ENCODE measurements around the gene GORAB.

GORAB gene

GRCh38 chr1:170538687-170539086 lies 6.7 kb downstream of the GORAB start:
- DNase-seq: no peak

- DNase-seq: no peak
Observed at GRCh38 chr1:170539154-170539553, 7.2 kb downstream of the GORAB start.

- no peak for DNase-seq
Observed at GRCh38 chr1:170544624-170545023, 12.7 kb downstream of the GORAB start.

GRCh38 chr1:170545476-170545875 lies 13.5 kb downstream of the GORAB start:
- no peak for DNase-seq

GRCh38 chr1:170547255-170547654 lies 15.3 kb downstream of the GORAB start:
- DNase-seq: no peak

GRCh38 chr1:170548497-170548896 lies 16.5 kb downstream of the GORAB start:
- no peak for DNase-seq

GRCh38 chr1:170555370-170555769 lies 23.4 kb downstream of the GORAB start:
- DNase-seq: no peak

- DNase-seq: no peak
Observed at GRCh38 chr1:170556917-170557316, 25.0 kb downstream of the GORAB start.

GRCh38 chr1:170558731-170559130 lies 26.8 kb downstream of the GORAB start:
- no peak for DNase-seq

- no peak for DNase-seq
Observed at GRCh38 chr1:170559166-170559565, 27.2 kb downstream of the GORAB start.

- no peak for DNase-seq
Observed at GRCh38 chr1:170560681-170561285, 28.8 kb downstream of the GORAB start.

GRCh38 chr1:170562646-170563338 lies 30.8 kb downstream of the GORAB start:
- DNase-seq: no peak

GRCh38 chr1:170567214-170567613 lies 35.2 kb downstream of the GORAB start:
- no peak for DNase-seq

- DNase-seq: no peak
Observed at GRCh38 chr1:170568197-170568596, 36.2 kb downstream of the GORAB start.

- no peak for DNase-seq
Observed at GRCh38 chr1:170576980-170577379, 45.0 kb downstream of the GORAB start.

- no peak for DNase-seq
Observed at GRCh38 chr1:170578359-170578758, 46.4 kb downstream of the GORAB start.

GRCh38 chr1:170580636-170581440 lies 48.9 kb downstream of the GORAB start:
- no peak for DNase-seq

- DNase-seq: no peak
Observed at GRCh38 chr1:170583186-170583585, 51.2 kb downstream of the GORAB start.

GRCh38 chr1:170586321-170587252 lies 54.6 kb downstream of the GORAB start:
- no peak for DNase-seq

- DNase-seq: no peak
Observed at GRCh38 chr1:170587253-170587593, 55.3 kb downstream of the GORAB start.

GRCh38 chr1:170590921-170591705 lies 59.1 kb downstream of the GORAB start:
- DNase-seq: no peak

- DNase-seq: no peak
Observed at GRCh38 chr1:170592591-170593111, 60.7 kb downstream of the GORAB start.

All from T-helper 9 cell (primary cell).